ENCODE results near the gene SPEN. TPM values are rescaled to one million over a fixed set of nuclear protein-coding genes. Genes with fewer than 3 reads are reported as not detected.

SPEN gene
- total and polyA plus RNA-seq, 2 of the 4 experiments (the other 2 are of a cell fraction): 7.6 to 15.8 TPM

- BruUV-seq (replicated peaks): no TSS peak
- Histone ChIP-seq H4K8ac (ENCODE audit: low read depth in 2 of 2, low read length in 2 of 2) (no peak overlapping the region), H3K27ac (ENCODE audit: insufficient read depth, low read length) (no peak overlapping the region), H2AFZ (replicated peaks; ENCODE audit: low read length, poor library complexity) (no peak overlapping the region), H3K27me3 (ENCODE audit: control insufficient read depth, insufficient read depth, low read length) (no peaks in the 10 kb centered on the region), H3K18ac (ENCODE audit: low read depth, low read length) (no peak overlapping the region), H3K4me3 (ENCODE audit: insufficient read depth, low read depth, low read length) (no peak overlapping the region), H2BK15ac (ENCODE audit: low read depth, low read length) (no peak overlapping the region), H3K4ac (ENCODE audit: low read depth, low read length) (no peak overlapping the region), H2AK5ac (ENCODE audit: low read depth, low read length) (no peak overlapping the region), H4K20me1 (ENCODE audit: insufficient read depth, low read length) (peaks cover 17% of the 10 kb centered on the region), H3K56ac (ENCODE audit: extremely low read depth, insufficient read depth, low read length) (no peak overlapping the region), H3K14ac (replicated peaks; ENCODE audit: low read depth, low read length) (no peak overlapping the region), H4K91ac (ENCODE audit: insufficient read depth, low read depth, low read length) (no peak overlapping the region), H3K23ac (ENCODE audit: low read depth, low read length) (no peak overlapping the region), H2BK120ac (ENCODE audit: low read depth, low read length) (no peak overlapping the region), H3K9ac (ENCODE audit: low read depth, low read length) (no peak overlapping the region), H3K4me1 (ENCODE audit: control insufficient read depth, insufficient read depth, low read length) (peaks cover 4% of the 10 kb centered on the region; the same call in 1 of the 2 replicates), H2BK5ac (ENCODE audit: low read depth, low read length, poor library complexity, severe bottlenecking) (no peak overlapping the region), H3K9me3 (ENCODE audit: control insufficient read depth, insufficient read depth, low read length) (no peaks in the 10 kb centered on the region; the same call in 1 of the 2 replicates), H2AK9ac (replicated peaks; ENCODE audit: low read depth, low read length, poor library complexity) (no peak overlapping the region), H4K5ac (ENCODE audit: low read depth, low read length) (no peak overlapping the region), H3K79me1 (ENCODE audit: low read depth in 1 of 2, low read length in 2 of 2) (peaks cover 21 to 53% of the 10 kb centered on the region in 2 experiments; a peak in 3 of 4 replicates), H2BK20ac (ENCODE audit: low read depth, low read length) (no peak overlapping the region), H3K36me3 (ENCODE audit: control insufficient read depth, insufficient read depth, low read length) (peaks cover 25% of the 10 kb centered on the region), H3K4me2 (ENCODE audit: low read depth, low read length) (no peak overlapping the region), H3K9me1 (ENCODE audit: insufficient read depth, low read length) (peaks cover 9% of the 10 kb centered on the region)
- ATAC-seq (ENCODE audit: low read depth) (no peak), DNase-seq (no peak)
- TF ChIP-seq RFX5 (IDR thresholded peaks at IDR 0.05; ENCODE audit: low read depth, low read length): no peak
- TF ChIP-seq FOS (IDR thresholded peaks at IDR 0.05; ENCODE audit: low read depth, low read length): no peak
- no peak for TF ChIP-seq RAD21 (IDR thresholded peaks at IDR 0.05; ENCODE audit: low read length)
- no peak for TF ChIP-seq CTCF (conservative IDR thresholded peaks at IDR 0.05; ENCODE audit: low read depth, low read length)
- no peak for TF ChIP-seq MAZ (IDR thresholded peaks at IDR 0.05; ENCODE audit: borderline replicate concordance, low read depth, low read length)
- TF ChIP-seq SMC3 (IDR thresholded peaks at IDR 0.05; ENCODE audit: low read depth, low read length): no peak
- CTCF ChIA-PET: interaction anchor here (0.6 kb wide), 1 partner anchor 177 kb away, joined by 3 read pairs; no protein-coding TSS in a partner anchor
- intact Hi-C loops (cut with micrococcal nuclease): no loop called here
- POLR2A ChIA-PET (ENCODE audit: unreplicated experiment): no interaction called here
- dilution Hi-C loops (cut with HindIII; ENCODE audit: low sequenced_read_pairs, unreplicated experiment): no loop called here
- no CpG with 5 or more reads among the region's 4 CpGs for WGBS, 2 experiments (ENCODE audit: extremely low coverage in 2 of 2, insufficient read length in 1 of 2)
- in situ Hi-C loops (cut with MboI; ENCODE audit: low sequenced_read_pairs): no loop called here
Measured at GRCh38 chr1:15973772-15974171, 126.3 kb downstream of the SPEN start.
